ENCODE data around the gene GUK1.

Gene GUK1

GRCh38 chr1:228160201-228160761 is 20.2 kb downstream of the GUK1 start:
- no peak for DNase-seq (ENCODE audit: low read depth, low spot score)
- TF ChIP-seq CTCF (IDR thresholded peaks at IDR 0.05; ENCODE audit: insufficient read depth, low read length, missing control alignments) = no peak
- H3K4me3 ChIP-seq (ENCODE audit: low read depth, low read length) = no peak overlapping the region
- ChIA-PET CTCF (no interaction called here), POLR2A (no interaction called here)

GRCh38 chr1:228161362-228161761 is 21.3 kb downstream of the GUK1 start:
- ChIA-PET CTCF (interaction anchor here (5.0 kb wide), 1 partner anchor 9 kb away, joined by 53 read pairs; the partner anchor contains the start of gene GJC2), POLR2A (interaction anchor here (0.6 kb wide), 1 partner anchor 594 kb away, joined by 4 read pairs; no protein-coding TSS in a partner anchor)
- H3K4me3 ChIP-seq (ENCODE audit: low read depth, low read length) = no peak overlapping the region
- no peak for TF ChIP-seq CTCF (IDR thresholded peaks at IDR 0.05; ENCODE audit: insufficient read depth, low read length, missing control alignments)
- no peak for DNase-seq (ENCODE audit: low read depth, low spot score)

GRCh38 chr1:228161866-228162265 is 21.8 kb downstream of the GUK1 start:
- H3K4me3 ChIP-seq (ENCODE audit: low read depth, low read length) = no peak overlapping the region
- no peak for DNase-seq (ENCODE audit: low read depth, low spot score)
- ChIA-PET CTCF (interaction anchor here (5.0 kb wide), 1 partner anchor 10 kb away, joined by 53 read pairs; the partner anchor contains the start of gene GJC2), POLR2A (interaction anchor here (0.6 kb wide), 1 partner anchor 595 kb away, joined by 4 read pairs; no protein-coding TSS in a partner anchor)
- TF ChIP-seq CTCF (IDR thresholded peaks at IDR 0.05; ENCODE audit: insufficient read depth, low read length, missing control alignments) = no peak

- no peak for TF ChIP-seq CTCF (IDR thresholded peaks at IDR 0.05; ENCODE audit: insufficient read depth, low read length, missing control alignments)
- DNase-seq (ENCODE audit: low read depth, low spot score) = no peak
- ChIA-PET POLR2A (no interaction called here), CTCF (interaction anchor here (5.0 kb wide), 1 partner anchor 10 kb away, joined by 53 read pairs; the partner anchor contains the start of gene GJC2)
- H3K4me3 ChIP-seq (ENCODE audit: low read depth, low read length) = no peak overlapping the region
Measured at GRCh38 chr1:228162286-228163006, 22.4 kb downstream of the GUK1 start.

GRCh38 chr1:228163007-228163753 is 23.1 kb downstream of the GUK1 start:
- TF ChIP-seq CTCF (IDR thresholded peaks at IDR 0.05; ENCODE audit: insufficient read depth, low read length, missing control alignments) = no peak
- ChIA-PET POLR2A (no interaction called here), CTCF (interaction anchor here (5.0 kb wide), 1 partner anchor 11 kb away, joined by 53 read pairs; the partner anchor contains the start of gene GJC2)
- H3K4me3 ChIP-seq (ENCODE audit: low read depth, low read length) = no peak overlapping the region
- no peak for DNase-seq (ENCODE audit: low read depth, low spot score)

Measured in AG04449 (cell line).